Glutamatergic neuron (in vitro differentiated cells): Measurements from ENCODE around the gene AMBRA1. TPM values are rescaled to one million over a fixed set of nuclear protein-coding genes. Genes with fewer than 3 reads are reported as not detected.
"Not testable (repeated sequence)": the region's sequence is repeated elsewhere in the genome, so short reads cannot be mapped to it uniquely, and the experiment has no call there.

Experiments used
- DNase-seq: peaks from one replicate; pipeline ENCODE4 v3.0.0; 2022
- H3K27ac Mint-ChIP-seq: one replicate; pipeline ENCODE4 v1.8.0; 2020; ENCODE audit warnings: mild to moderate bottlenecking, mixed read lengths, inconsistent platforms; ENCODE audit not compliant: unreplicated experiment
- H3K27me3 Mint-ChIP-seq: one replicate; pipeline ENCODE4 v1.8.0; 2020; ENCODE audit warnings: mild to moderate bottlenecking, moderate library complexity, mixed read lengths, inconsistent platforms; ENCODE audit not compliant: unreplicated experiment
- H3K36me3 Mint-ChIP-seq: one replicate; pipeline ENCODE4 v1.8.0; 2020; ENCODE audit warnings: mild to moderate bottlenecking, mixed read lengths, inconsistent platforms; ENCODE audit not compliant: unreplicated experiment
- H3K4me1 Mint-ChIP-seq: one replicate; pipeline ENCODE4 v1.8.0; 2020; ENCODE audit warnings: mild to moderate bottlenecking, low read depth, mixed read lengths, inconsistent platforms; ENCODE audit not compliant: unreplicated experiment
- H3K4me3 Mint-ChIP-seq: one replicate; pipeline ENCODE4 v1.8.0; 2020; ENCODE audit warnings: mild to moderate bottlenecking, mixed read lengths, inconsistent platforms; ENCODE audit not compliant: unreplicated experiment
- H3K9me3 Mint-ChIP-seq: one replicate; pipeline ENCODE4 v1.8.0; 2020; ENCODE audit warnings: mild to moderate bottlenecking, moderate library complexity, mixed read lengths, inconsistent platforms; ENCODE audit not compliant: unreplicated experiment
- total RNA-seq: library from RNA; stranded (reverse); fragmentation: NEBNext Ultra II Directional; extraction: Animal tissue kit (Norgen Biotek cat#: 25700); gene quantifications from one replicate; pipeline ENCODE4 v1.2.1, GENCODE V29; 2021; ENCODE audit not compliant: unreplicated experiment
- TF ChIP-seq, protein P1 (sequence below): fragments of 200-600 bp; sonication (generic); IDR thresholded peaks from one replicate; pipeline ENCODE4 v1.5.0; 2021; ENCODE audit not compliant: partially characterized antibody, unreplicated experiment

The AMBRA1 gene
- total RNA-seq, 1 donor from 2014 or later: 49.0 TPM

DNA sequence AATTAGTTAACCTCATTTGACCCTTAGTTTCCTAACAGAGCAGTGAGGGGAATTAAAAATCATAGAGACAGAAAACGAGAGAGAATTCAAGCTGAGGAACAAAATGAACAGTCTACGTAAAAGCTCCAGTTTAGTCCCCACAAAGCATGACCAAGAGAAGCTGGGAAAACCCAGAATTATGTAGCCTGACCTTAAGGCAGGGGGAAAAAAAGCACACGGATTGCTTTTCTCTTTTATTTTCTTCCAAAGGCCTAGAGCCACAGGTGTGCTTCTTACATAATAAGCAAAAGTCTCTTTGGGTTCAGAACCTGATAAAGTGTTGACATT, 514 bp upstream of the AMBRA1 start:
- Mint-ChIP-seq H3K27ac (peak overlapping the region; percentile 96), H3K27me3 (peaks cover 2% of the 10 kb centered on the region)
- TF ChIP-seq, protein P1, sequence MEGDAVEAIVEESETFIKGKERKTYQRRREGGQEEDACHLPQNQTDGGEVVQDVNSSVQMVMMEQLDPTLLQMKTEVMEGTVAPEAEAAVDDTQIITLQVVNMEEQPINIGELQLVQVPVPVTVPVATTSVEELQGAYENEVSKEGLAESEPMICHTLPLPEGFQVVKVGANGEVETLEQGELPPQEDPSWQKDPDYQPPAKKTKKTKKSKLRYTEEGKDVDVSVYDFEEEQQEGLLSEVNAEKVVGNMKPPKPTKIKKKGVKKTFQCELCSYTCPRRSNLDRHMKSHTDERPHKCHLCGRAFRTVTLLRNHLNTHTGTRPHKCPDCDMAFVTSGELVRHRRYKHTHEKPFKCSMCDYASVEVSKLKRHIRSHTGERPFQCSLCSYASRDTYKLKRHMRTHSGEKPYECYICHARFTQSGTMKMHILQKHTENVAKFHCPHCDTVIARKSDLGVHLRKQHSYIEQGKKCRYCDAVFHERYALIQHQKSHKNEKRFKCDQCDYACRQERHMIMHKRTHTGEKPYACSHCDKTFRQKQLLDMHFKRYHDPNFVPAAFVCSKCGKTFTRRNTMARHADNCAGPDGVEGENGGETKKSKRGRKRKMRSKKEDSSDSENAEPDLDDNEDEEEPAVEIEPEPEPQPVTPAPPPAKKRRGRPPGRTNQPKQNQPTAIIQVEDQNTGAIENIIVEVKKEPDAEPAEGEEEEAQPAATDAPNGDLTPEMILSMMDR: no peak

DNA sequence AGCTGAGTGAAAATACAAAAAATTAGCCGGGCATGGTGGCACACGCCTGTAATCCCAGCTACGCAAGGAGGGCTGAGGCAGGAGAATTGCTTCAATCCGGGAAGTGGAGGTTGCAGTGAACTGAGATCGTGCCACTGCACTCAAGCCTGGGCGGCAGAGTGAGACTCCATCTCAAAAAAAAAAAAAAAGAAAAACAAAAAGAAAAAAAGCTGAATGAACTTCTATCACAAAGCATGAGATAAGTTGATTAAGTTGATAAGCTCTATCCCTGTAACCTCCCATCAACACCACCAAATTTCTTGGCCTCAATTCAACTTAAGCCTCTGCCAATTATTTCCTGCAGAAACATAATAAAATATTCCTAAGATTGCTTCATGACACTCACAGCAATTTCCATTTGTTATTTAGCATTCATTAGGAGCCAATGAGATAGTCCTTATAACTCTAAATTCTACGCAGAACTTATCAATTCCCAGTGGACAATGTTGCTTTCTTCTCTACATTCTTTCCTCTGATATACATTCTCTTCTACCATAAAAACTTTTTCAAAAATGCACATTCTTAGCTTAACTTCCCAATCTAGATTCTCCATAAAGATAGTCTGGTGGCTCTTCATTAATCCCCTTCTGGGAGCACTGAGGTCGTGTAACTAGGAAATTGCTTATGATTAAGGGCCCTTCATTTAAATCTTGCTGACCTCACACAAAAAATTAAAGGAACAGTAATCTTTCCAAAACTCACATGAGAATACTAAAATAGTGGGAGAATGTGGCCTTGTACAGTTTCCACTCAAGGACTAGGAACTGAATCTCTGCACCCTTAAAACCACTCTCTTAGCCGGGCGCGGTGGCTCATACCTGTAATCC, 2.9 kb downstream of the AMBRA1 start:
- Mint-ChIP-seq H3K4me1 (peaks cover 7% of the 10 kb centered on the region), H3K27me3 (no peaks in the 10 kb centered on the region), H3K27ac (no peak overlapping the region), H3K9me3 (peaks cover 2% of the 10 kb centered on the region), H3K36me3 (no peaks in the 10 kb centered on the region), H3K4me3 (peak overlapping the region; percentile 68)
- DNase-seq: no peak
- TF ChIP-seq, protein P1: no peak

More for the DNA sequence above, 514 bp upstream of the AMBRA1 start:
- Mint-ChIP-seq H3K36me3 (no peaks in the 10 kb centered on the region), H3K4me3 (peak overlapping the region; percentile 98), H3K9me3 (no peaks in the 10 kb centered on the region), H3K4me1 (peaks cover 7% of the 10 kb centered on the region)
- no peak for DNase-seq

- DNase-seq: no peak
- TF ChIP-seq, protein P1: no peak
- peaks cover 4% of the 10 kb centered on the region for H3K27me3 Mint-ChIP-seq
These were observed 4.9 kb downstream of the AMBRA1 start for GRCh38 chr11:46588915-46589314.

GRCh38 chr11:46588131-46588530, 5.7 kb downstream of the AMBRA1 start:
- Mint-ChIP-seq H3K4me1 (peaks cover 7% of the 10 kb centered on the region), H3K27ac (no peak overlapping the region), H3K27me3 (peaks cover 4% of the 10 kb centered on the region), H3K36me3 (no peaks in the 10 kb centered on the region), H3K4me3 (no peak overlapping the region), H3K9me3 (peaks cover 2% of the 10 kb centered on the region)
- no peak for DNase-seq
- TF ChIP-seq, protein P1: no peak

More at GRCh38 chr11:46588915-46589314, 4.9 kb downstream of the AMBRA1 start:
- Mint-ChIP-seq H3K9me3 (peaks cover 2% of the 10 kb centered on the region), H3K27ac (no peak overlapping the region), H3K4me1 (peaks cover 7% of the 10 kb centered on the region), H3K4me3 (no peak overlapping the region), H3K36me3 (no peaks in the 10 kb centered on the region)

- not testable (repeated sequence) for H3K9me3 Mint-ChIP-seq
These were observed 10.3 kb downstream of the AMBRA1 start for GRCh38 chr11:46583513-46583912.

More at GRCh38 chr11:46583513-46583912, 10.3 kb downstream of the AMBRA1 start:
- DNase-seq, H3K27ac Mint-ChIP-seq, H3K4me1 Mint-ChIP-seq, H3K4me3 Mint-ChIP-seq, H3K27me3 Mint-ChIP-seq: not testable (repeated sequence)
- H3K36me3 Mint-ChIP-seq: peaks cover 11% of the 10 kb centered on the region
